HUES64 (cell line): ENCODE measurements around the gene ULK3. TPM values are rescaled to one million over a fixed set of nuclear protein-coding genes. Genes with fewer than 3 reads are reported as not detected.
"Not testable (repeated sequence)": the region's sequence is repeated elsewhere in the genome, so short reads cannot be mapped to it uniquely, and the experiment has no call there.

Experiments used
- H3K27ac ChIP-seq: 2 replicates; pipeline ENCODE4 v1.7.0; 2013; ENCODE audit warnings: low read depth, low read length, inconsistent platforms
- H3K27me3 ChIP-seq: 2 replicates; pipeline ENCODE4 v1.6.1; 2013; ENCODE audit warnings: mild to moderate bottlenecking, low read length; ENCODE audit not compliant: insufficient read depth
- H3K36me3 ChIP-seq: 2 replicates; pipeline ENCODE4 v1.6.1; 2013; ENCODE audit warnings: mild to moderate bottlenecking, low read length; ENCODE audit not compliant: insufficient read depth
- H3K4me1 ChIP-seq: 2 replicates; pipeline ENCODE4 v1.6.1; 2013; ENCODE audit warnings: mild to moderate bottlenecking, low read length, moderate library complexity; ENCODE audit not compliant: insufficient read depth
- H3K4me3 ChIP-seq: 2 replicates; pipeline ENCODE4 v1.5.1; 2013; ENCODE audit warnings: mild to moderate bottlenecking, low read length, moderate library complexity
- H3K9ac ChIP-seq: 2 replicates; pipeline ENCODE4 v1.6.1; 2013; ENCODE audit warnings: mild to moderate bottlenecking, low read depth, low read length
- H3K9me3 ChIP-seq: 2 replicates; pipeline ENCODE4 v1.6.1; 2013; ENCODE audit warnings: low read depth, low read length; ENCODE audit not compliant: insufficient read depth
- WGBS: fragments of 150-250, 120-280 bp; methylation state at CpG from one replicate; pipeline ENCODE4 v1.1.7; 2013; ENCODE audit warnings: missing lambda C conversion rate; 5-methylcytosine and 5-hydroxymethylcytosine counted together
- polyA plus RNA-seq, 2 experiments: library from polyadenylated mRNA; stranded (reverse); fragments of 50-300 nt; gene quantifications; one replicate each; pipeline ENCODE4 v1.2.3, GENCODE V29; 2013

The ULK3 gene, protein sequence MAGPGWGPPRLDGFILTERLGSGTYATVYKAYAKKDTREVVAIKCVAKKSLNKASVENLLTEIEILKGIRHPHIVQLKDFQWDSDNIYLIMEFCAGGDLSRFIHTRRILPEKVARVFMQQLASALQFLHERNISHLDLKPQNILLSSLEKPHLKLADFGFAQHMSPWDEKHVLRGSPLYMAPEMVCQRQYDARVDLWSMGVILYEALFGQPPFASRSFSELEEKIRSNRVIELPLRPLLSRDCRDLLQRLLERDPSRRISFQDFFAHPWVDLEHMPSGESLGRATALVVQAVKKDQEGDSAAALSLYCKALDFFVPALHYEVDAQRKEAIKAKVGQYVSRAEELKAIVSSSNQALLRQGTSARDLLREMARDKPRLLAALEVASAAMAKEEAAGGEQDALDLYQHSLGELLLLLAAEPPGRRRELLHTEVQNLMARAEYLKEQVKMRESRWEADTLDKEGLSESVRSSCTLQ
- polyA plus RNA-seq (2013, experiment 1 of 2) = 23.1 TPM
- polyA plus RNA-seq (2013, experiment 2 of 2) = 22.9 TPM

DNA sequence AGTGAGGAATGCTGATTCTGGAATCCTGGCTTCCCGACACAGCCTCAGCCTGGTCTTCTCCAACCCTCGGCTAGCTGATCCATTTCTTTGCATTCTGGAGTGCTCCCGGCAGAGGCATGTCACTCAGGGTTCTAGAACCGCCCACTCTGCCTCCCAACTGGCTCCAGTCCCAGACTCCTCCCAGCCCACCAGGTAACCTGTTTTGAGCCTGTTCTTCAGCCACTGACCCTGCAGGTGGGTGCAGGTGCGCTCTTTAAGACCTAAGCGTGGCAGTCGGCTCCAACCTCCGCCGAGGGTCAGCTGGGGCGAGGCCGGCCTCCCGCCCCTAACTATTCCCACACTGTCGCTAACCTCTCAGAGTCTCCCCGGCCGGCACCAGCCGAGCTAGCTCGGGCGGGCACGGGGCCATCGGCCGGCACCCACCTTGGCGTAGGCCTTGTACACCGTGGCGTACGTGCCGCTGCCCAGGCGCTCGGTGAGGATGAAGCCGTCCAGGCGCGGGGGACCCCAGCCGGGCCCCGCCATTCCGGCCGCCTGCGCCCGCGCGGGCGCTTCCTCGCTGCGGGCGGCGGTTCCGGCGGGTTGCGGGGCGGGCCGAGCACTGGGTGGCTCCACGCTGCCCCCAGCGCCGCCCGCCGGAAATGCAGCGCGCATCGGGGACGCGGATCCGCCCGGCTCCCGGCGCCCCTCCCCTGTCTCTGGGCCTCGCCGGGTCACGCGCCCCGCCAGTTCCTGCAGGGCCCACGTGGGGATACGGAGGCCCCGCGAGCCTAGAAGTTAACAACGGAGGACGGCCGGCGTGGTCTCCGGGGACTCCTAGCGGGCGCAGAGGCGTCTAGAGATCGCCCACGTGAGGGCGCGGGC, at the start of gene ULK3:
Gene ULK3, minus strand, starts transcription at position 576 of the 864 bp plus-strand sequence. Its CDS starts 51 bp downstream, at position 525.
- peak within 1 kb of the TSS; percentile 91 for H3K27ac ChIP-seq
- H3K36me3 ChIP-seq = peaks cover 17% of the 10 kb centered on the region; the same call in 1 of the 2 replicates
- no peaks in the 10 kb centered on the region for H3K9me3 ChIP-seq
- H3K27me3 ChIP-seq = no peaks in the 10 kb centered on the region
- H3K4me3 ChIP-seq = peak within 1 kb of the TSS; percentile 76
- H3K9ac ChIP-seq = peak within 1 kb of the TSS; percentile 97
- peaks cover 19% of the 10 kb centered on the region; the same call in 1 of the 2 replicates for H3K4me1 ChIP-seq
- WGBS = under 1% methylated on average over 84 of the region's 84 CpGs

DNA sequence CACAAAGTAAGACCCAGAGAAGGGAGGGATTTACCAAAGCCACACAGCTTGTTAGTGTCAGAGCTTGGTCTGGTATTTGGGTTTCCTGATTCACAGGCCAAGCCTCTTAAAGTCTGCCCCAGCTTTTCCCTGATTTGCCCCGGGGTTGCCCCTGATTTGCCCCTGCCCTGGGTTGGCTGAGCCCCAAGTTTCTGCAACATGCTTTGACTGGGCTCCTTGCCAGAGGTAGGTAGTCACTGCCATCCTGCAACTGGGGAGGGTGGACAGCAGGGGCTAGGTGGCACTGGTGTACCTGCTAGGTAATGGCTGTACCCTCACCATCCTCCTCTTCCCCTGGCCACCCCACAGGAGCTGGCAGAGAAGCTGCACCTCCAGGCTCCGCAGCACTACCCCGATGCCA, 49.4 kb upstream of the ULK3 start:
- 97% methylated on average over 3 of the region's 3 CpGs for WGBS

DNA sequence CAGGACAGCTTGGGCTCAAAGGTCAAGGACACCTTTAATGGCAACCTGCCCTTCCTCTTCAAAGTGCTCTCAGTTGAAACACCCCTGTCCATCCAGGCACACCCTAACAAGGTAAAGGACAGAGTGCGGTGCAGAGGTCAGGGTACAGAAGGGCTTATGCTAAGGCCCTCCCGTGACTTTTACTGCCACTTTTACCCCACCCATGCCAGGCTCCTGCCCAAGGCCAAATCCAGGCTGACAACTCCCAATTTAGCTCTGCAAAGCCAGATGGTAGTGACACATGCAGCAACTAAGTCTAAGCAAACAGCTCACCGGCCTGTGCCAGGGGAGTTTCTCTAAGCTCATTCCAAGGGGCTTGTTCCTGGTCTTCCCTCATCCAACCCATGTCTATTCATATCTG, 48.5 kb upstream of the ULK3 start:
- Histone ChIP-seq H3K36me3 (peaks cover 34% of the 10 kb centered on the region), H3K9ac (no peak overlapping the region), H3K27ac (no peak overlapping the region), H3K4me1 (no peaks in the 10 kb centered on the region), H3K27me3 (no peaks in the 10 kb centered on the region), H3K9me3 (no peaks in the 10 kb centered on the region), H3K4me3 (no peak overlapping the region)
- WGBS = 92% methylated on average over 3 of the region's 3 CpGs

More for the DNA sequence above, 49.4 kb upstream of the ULK3 start:
- no peak overlapping the region for H3K9ac ChIP-seq
- H3K27ac ChIP-seq = no peak overlapping the region
- no peaks in the 10 kb centered on the region for H3K27me3 ChIP-seq
- no peaks in the 10 kb centered on the region for H3K4me1 ChIP-seq
- H3K9me3 ChIP-seq = no peaks in the 10 kb centered on the region
- peaks cover 42% of the 10 kb centered on the region for H3K36me3 ChIP-seq
- H3K4me3 ChIP-seq = no peak overlapping the region

DNA sequence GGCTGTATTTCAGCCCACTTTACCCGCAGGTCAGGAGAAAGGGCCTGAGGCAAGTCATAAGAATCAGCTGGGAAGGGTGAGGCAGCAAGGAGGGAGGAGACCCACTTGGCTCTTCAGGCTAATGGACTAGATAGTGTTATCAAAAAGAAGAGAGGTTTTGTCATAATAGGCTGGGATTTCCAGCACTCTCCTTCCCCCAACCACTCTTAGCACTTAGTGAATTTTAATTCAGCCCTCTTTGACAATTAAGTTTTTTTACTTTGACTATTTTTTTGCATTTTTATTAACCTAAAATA, 47.7 kb upstream of the ULK3 start:
- H3K9me3 ChIP-seq = no peaks in the 10 kb centered on the region
- H3K4me1 ChIP-seq = no peaks in the 10 kb centered on the region
- peak overlapping the region; percentile 75 for H3K4me3 ChIP-seq
- peak overlapping the region; percentile 93 for H3K9ac ChIP-seq
- H3K36me3 ChIP-seq = peaks cover 28% of the 10 kb centered on the region
- 3% methylated on average over 1 of the region's 1 CpG for WGBS
- no peak overlapping the region for H3K27ac ChIP-seq
- H3K27me3 ChIP-seq = no peaks in the 10 kb centered on the region

DNA sequence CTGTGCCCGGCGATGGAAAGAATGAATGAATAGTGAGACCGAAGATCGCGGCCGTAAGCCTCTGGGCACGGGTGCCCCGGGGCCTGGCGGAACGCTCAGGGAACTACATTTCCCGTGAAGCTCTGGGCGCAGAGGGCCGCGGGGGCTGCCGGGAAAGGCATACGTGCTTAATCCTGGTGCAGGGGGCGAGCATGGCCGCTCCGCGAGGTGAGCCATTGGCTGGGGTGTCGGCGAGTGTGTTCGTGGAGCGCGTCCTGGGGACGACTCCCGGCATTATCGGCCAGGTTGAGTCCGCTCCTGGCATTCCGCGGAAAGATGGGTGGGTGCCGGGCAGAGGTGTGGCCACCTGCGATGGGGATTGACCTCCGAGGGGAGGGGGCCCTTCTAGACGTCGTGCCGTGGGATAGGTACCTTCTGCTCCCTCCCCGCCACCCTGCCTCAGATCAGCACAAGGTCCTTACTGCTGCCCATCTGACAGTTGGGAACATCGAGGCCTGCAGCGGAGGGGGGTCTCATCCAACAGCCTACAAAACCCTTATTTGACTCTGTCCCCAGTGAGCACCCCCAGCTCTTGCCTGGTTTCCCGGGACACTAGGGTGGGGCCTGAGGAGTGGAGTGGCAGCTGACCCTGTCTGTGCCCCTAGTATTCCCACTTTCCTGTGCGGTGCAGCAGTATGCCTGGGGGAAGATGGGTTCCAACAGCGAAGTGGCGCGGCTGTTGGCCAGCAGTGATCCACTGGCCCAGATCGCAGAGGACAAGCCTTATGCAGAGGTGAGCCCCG, 47.1 kb upstream of the ULK3 start, which contains the start of gene MPI:
Gene MPI, plus strand, starts transcription at position 160 of the 782 bp plus-strand sequence. Its CDS starts 32 bp downstream, at position 192.
- H3K36me3 ChIP-seq = peaks cover 28% of the 10 kb centered on the region
- H3K9me3 ChIP-seq = no peaks in the 10 kb centered on the region
- peak within 1 kb of the TSS; percentile 93 for H3K9ac ChIP-seq
- no peaks in the 10 kb centered on the region for H3K4me1 ChIP-seq
- no peak within 1 kb of the TSS for H3K27ac ChIP-seq
- H3K4me3 ChIP-seq = peak within 1 kb of the TSS; percentile 75
- WGBS = 3% methylated on average over 47 of the region's 47 CpGs
- H3K27me3 ChIP-seq = no peaks in the 10 kb centered on the region

DNA sequence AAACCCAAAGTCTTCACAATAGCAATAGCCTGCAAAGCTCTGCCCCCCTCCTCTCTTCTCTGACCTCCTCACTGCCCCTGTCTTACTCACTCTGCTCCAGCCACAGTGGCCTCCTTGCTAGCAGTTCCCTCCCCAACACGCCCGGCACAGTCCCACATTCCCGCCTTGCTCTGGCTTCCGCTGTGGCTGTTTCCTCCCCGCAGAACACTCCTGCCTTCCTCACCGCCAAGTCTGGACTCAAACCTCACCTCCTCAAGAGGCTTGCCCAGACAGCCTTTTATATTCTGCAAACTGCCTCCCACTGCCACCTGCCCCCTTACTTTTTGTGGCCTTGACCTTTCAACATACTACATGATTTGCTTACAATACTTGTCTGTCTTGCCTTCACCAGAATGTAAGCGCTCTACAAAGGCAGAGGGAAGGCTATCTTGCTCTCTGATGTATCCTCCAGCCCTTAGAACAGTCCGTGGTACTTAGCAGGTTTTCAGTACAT, 46.5 kb upstream of the ULK3 start:
- Histone ChIP-seq H3K4me3 (peak overlapping the region; percentile 75), H3K4me1 (no peaks in the 10 kb centered on the region), H3K36me3 (peaks cover 28% of the 10 kb centered on the region), H3K27ac (no peak overlapping the region), H3K9ac (peak overlapping the region; percentile 41), H3K9me3 (no peaks in the 10 kb centered on the region), H3K27me3 (no peaks in the 10 kb centered on the region)
- 27% methylated on average over 8 of the region's 8 CpGs for WGBS

DNA sequence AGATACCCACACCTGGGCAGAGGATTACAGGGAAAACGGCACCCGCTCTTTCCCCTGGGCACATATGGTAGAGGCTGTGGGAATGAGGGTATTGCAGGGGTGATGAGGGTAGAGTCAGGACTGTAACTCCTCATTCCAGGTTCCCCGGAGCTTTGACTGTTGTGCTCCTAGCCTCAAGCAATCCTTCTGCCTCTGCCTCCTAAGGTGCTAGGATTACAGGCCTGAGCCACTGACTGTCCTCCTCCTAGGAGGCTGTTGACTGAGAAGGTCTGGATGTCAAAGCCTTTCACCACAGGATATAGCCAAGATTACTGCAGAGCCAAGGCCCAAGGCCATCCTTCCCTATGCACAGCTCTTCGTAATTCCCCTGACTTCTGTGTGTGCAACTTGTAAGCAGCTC, 45.8 kb upstream of the ULK3 start:
- Histone ChIP-seq H3K27ac (no peak overlapping the region), H3K27me3 (no peaks in the 10 kb centered on the region), H3K4me3 (no peak overlapping the region; the same call in 1 of the 2 replicates), H3K9ac (no peak overlapping the region), H3K9me3 (no peaks in the 10 kb centered on the region), H3K36me3 (peaks cover 27% of the 10 kb centered on the region), H3K4me1 (no peaks in the 10 kb centered on the region)
- 95% methylated on average over 4 of the region's 4 CpGs for WGBS

DNA sequence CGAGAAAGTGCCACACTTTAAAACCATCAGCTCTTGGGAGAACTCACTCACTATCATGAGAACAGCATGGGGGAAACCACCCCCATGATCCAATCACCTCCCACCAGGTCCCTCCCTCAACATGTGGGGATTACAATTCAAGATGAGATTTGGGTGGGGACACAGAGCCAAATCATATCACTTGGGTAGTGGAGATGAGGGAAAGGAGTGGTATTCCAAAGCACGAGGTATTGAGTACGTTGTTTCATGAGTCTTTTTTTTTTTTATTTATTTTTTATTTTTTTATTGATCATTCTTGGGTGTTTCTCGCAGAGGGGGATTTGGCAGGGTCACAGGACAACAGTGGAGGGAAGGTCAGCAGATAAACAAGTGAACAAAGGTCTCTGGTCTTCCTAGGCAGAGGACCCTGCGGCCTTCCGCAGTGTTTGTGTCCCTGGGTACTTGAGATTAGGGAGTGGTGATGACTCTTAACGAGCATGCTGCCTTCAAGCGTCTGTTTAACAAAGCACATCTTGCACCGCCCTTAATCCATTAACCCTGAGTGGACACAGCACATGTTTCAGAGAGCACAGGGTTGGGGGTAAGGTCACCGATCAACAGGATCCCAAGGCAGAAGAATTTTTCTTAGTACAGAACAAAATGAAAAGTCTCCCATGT, 44.7 kb upstream of the ULK3 start:
- H3K27ac ChIP-seq = not testable (repeated sequence)
- 100% methylated on average over 2 of the region's 10 CpGs for WGBS

DNA sequence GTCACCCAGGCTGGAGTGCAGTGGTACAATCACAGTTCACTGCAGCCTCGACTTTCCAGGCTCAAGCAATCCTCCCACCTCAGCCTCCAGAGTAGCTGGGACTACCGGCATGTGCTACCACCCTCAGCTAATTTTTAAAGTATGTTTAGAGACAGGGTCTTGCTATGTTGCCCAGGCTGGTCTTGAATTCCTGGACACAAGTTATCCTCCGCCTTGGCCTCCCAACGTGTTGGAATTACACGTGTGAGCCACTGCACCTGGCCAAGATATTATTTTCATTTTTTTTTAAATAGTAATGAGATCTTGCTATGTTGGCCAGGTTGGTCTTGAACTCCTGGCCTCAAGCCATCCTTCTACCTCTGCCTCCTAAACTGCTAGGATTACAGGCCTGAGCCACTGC, 42.5 kb upstream of the ULK3 start:
- Histone ChIP-seq H3K27ac (no peak overlapping the region), H3K4me3 (no peak overlapping the region), H3K9ac (no peak overlapping the region), H3K4me1 (no peaks in the 10 kb centered on the region), H3K36me3 (no peaks in the 10 kb centered on the region), H3K27me3 (no peaks in the 10 kb centered on the region), H3K9me3 (peaks cover 15% of the 10 kb centered on the region)
- 92% methylated on average over 4 of the region's 5 CpGs for WGBS

More for the DNA sequence above, 44.7 kb upstream of the ULK3 start:
- not testable (repeated sequence) for H3K27me3 ChIP-seq, H3K4me1 ChIP-seq, H3K9ac ChIP-seq, H3K9me3 ChIP-seq, H3K4me3 ChIP-seq
- peaks cover 17% of the 10 kb centered on the region for H3K36me3 ChIP-seq
